Amniotic epithelial cell (primary cell): ENCODE measurements around the gene GP1BB.
"Not testable (repeated sequence)": the region's sequence is repeated elsewhere in the genome, so short reads cannot be mapped to it uniquely, and the experiment has no call there.

Experiments used
- DNase-seq: peaks from one replicate; pipeline ENCODE4 v3.0.0-alpha.2; 2010; ENCODE audit warnings: low read depth

GP1BB gene

GRCh38 chr22:19693981-19694670 lies 29.2 kb upstream of the GP1BB start:
- no peak for DNase-seq

DNA sequence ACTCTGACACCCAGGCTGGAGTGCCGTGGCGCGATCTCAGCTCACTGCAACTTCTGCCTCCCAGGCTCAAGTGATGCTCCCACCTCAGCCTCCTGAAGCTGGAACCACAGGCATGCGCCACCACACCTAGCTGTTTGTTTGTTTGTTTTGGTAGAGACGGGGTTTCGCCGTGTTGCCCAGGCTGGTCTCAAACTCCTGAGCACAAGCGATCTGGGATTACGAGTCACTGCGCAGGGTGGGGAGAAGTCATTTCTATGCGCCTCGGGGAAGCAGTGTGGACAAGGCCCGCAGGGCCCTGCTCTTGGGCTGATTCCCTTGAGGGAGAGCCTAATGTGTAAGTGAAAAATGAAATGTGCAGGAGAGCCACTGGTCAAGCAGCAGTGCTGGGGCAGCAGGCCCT lies 28.6 kb upstream of the GP1BB start:
- no peak for DNase-seq

GRCh38 chr22:19696504-19697276 lies 26.6 kb upstream of the GP1BB start:
- no peak for DNase-seq

DNA sequence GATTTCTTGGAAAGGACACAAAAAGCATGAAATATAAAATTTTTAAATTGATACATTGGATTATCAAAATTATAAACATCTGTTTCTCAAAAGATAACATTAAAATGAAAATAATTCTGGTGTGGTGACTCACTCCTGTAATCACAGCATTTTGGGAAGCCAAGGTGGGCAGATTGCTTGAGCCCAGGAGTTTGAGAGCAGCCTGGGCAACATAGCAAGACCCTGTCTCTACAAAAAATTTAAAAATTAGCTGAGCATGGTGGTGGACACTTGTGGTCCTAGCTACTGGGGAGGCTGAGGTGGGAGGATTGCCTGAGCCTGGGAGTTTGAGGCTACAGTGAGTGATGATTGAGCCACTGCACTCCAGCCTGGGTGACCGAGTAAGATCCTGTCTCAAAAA lies 25.5 kb upstream of the GP1BB start:
- DNase-seq = not testable (repeated sequence)

- no peak for DNase-seq
Observed at GRCh38 chr22:19700790-19701419, 22.4 kb upstream of the GP1BB start.

DNA sequence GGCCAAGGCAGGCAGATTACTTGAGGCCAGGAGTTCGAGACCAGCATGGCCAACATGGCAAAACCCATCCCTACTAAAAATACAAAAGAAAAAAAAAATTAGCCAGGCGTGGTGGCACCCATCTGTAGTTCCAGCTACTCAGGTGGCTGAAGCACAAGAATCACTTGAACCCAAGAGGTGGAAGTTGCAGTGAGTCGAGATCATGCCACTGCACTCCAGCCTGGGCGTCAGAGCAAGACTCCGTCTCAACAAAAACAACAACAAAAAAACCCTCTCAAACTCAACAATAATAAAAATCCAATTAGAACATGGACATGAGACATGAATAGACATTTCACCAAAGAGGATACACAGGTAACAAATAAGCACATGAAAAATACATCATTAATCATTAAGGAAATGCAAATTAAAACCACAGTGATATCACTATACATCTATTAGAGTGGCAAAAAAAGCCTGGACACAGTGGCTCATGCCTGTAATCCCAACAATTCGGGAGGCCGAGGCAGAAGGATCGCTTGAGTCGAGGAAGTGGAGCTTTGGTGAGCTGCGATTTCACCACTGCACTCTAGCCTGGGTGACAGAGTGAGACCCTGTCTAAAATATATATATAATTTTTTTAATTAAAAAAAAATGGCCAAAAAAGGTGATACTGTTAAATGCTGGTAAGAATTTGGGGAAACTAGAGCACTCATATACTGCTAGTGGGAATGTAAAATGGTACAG lies 21.8 kb upstream of the GP1BB start:
- no peak for DNase-seq

- no peak for DNase-seq
Observed at GRCh38 chr22:19703869-19704268, 19.5 kb upstream of the GP1BB start.

DNA sequence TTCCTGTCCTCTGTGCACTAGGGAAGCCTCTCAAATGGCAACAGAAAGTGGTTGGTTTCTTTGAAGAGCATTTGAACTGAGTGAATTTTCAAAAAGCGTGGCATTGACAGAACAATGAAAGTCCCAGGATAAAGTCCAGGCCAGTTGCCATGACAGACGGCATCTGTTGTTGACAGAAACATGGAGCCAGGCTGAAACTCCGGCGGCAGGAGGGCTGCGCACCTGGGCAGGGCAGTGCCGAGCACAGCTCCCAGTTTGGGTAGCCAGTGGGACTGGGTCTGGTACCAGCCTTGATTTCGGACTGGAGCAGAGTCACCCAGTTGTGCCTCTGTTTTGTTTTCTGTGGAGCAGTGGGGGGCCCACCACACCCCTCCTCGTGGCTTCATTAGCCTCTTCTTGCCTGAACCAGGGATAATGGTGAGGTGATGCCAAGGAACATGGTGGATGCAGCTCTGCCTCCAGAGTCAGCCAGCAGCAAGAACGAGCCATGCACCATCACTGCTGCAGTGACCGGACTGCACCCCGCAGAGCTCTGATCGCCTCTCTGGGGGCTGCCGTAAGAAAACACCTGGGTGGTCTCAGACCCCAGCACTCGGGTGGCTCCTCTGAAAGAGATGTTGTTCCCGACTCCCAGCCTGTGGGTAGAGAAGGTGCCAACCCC lies 18.9 kb upstream of the GP1BB start:
- no peak for DNase-seq

DNA sequence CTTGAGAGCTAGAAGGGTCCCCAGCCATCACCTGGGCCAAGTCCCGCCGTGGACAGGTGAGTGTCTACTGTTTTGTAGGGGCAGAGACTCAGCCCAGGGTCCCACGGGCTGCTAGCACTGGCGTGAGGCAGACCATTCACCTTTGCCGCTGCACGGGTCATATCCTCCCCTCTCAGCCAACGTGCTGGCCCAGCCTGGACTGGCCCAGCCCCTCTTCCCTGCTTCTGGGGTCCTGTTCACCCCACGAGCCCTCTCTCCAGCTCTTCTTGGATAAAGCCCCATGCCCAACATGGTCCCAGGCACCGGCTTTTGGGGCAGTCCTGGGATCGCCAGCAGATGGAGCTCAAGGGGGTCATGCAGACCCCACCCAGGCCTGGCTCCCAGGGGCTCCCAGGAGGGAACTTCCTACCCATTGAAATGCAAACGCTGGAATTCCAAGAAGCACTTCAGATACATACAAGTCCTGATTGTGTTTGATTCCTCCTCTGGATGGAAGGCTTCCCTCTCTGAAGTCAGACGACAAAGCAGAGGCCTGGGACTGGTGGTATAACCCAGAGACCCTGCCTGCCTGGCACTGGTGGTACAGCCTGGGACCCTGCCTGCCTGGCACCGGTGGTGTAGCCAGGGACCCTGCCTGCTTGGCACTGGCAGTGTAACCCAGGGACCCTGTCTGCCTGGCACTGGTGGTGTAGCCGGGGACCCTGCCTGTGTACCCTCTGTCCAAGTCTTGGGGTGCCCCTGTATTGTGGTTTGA lies 18.0 kb upstream of the GP1BB start:
- no peak for DNase-seq

GRCh38 chr22:19706661-19707151 lies 16.6 kb upstream of the GP1BB start:
- DNase-seq = no peak

DNA sequence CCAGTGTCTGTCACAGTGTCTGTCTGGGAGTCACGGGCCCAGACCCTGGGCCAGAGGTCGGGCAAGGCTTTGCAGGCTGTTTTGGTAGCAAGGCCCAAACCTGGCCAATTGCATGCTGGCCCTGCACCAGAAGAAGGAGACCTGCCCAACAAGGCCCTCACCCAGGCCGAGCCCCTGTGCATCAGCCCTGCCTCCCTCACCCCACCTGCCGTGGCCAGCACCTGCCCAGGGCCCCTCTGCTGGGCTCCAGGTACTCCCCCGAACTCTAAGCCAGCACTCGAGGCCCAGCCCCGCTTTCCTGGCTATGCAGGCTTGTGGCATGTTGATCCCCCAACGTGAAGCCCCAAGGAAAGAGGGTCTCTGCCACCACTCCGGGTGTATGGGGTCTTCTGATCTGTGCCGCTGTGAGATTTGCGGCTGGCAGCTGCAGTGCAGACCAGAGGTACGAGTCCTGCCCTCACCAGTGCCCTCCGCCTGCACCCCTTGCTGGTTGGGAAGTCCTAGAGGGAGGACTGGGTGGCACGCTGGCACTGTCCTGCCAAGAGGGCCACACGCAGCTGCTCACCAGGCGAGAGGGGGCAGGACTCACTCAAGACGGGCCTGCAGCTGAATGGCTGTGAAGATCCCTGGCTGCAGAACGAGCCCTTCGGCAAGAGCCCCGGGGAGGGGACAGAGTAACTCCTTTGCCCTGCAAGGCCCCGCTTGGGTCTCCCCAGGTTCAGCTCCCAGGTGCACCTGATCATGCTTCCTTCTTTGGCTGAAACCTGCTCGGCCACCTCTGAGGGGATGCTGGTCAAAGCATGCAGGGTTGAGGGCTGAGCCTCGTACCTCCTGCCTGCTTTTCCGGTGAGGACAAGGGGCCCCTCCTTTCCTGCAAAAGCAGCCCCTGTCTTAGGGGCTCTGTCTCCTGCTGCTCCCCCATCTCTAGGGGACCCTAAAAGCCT lies 15.7 kb upstream of the GP1BB start:
- no peak for DNase-seq

- DNase-seq = no peak
Observed at GRCh38 chr22:19708321-19709011, 14.9 kb upstream of the GP1BB start.

- no peak for DNase-seq
Observed at GRCh38 chr22:19709063-19709769, 14.1 kb upstream of the GP1BB start.

GRCh38 chr22:19710020-19710768 lies 13.1 kb upstream of the GP1BB start:
- DNase-seq = no peak

DNA sequence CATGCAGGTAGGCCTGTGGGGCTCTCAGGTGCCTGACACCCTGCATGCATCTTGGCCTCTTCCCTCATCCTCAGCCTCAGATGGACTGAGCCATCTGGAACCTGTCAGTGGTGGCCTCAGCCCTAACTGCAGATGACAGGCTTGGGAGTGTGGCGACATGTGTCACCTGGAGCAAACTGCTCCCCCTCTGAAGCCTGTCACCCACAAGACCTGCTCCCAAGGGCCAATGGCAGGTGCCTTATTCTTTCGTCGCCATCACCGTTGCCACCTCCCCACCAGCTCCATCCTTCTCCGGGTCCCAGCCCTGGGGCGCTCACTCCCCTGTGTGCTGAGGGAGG lies 12.6 kb upstream of the GP1BB start:
- no peak for DNase-seq

- DNase-seq = no peak
Observed at GRCh38 chr22:19713245-19713644, 10.1 kb upstream of the GP1BB start.

- no peak for DNase-seq
Observed at GRCh38 chr22:19713650-19714311, 9.6 kb upstream of the GP1BB start.
